Activated CD4-positive, alpha-beta memory T cell treated with anti-CD3 and anti-CD28 coated beads, Interleukin-2, amount 10 ng/mL, durations not matched to agents 7 days and 5 days (primary cell): ENCODE measurements around the gene WDFY2. TPM values are rescaled to one million over a fixed set of nuclear protein-coding genes. Genes with fewer than 3 reads are reported as not detected.

ENCODE experiments used
- CTCF ChIA-PET: fragments of 350-600 bp; sonication (Branson Sonifier 250); formaldehyde crosslinking; loops from one replicate; lab custom pipeline; 2021; ENCODE audit warnings: antibody characterized with exemption, inconsistent platforms; lab: Charles Lee
- POLR2A ChIA-PET: fragments of 350-600 bp; sonication (Branson Sonifier 250); formaldehyde crosslinking; loops from one replicate; lab custom pipeline; 2021; ENCODE audit warnings: antibody characterized with exemption; lab: Charles Lee
- DNase-seq: peaks from one replicate; pipeline ENCODE4 v3.0.0-alpha.2; 2020
- H3K27ac Mint-ChIP-seq: one replicate; pipeline ENCODE4 v1.8.0; 2021; ENCODE audit warnings: mild to moderate bottlenecking, mixed read lengths
- H3K27me3 Mint-ChIP-seq: one replicate; pipeline ENCODE4 v1.8.0; 2021; ENCODE audit warnings: mixed read lengths
- H3K36me3 Mint-ChIP-seq: one replicate; pipeline ENCODE4 v1.8.0; 2021; ENCODE audit warnings: low read depth, mixed read lengths
- H3K4me1 Mint-ChIP-seq: one replicate; pipeline ENCODE4 v1.8.0; 2021; ENCODE audit warnings: mixed read lengths
- H3K4me3 Mint-ChIP-seq: one replicate; pipeline ENCODE4 v1.8.0; 2021; ENCODE audit warnings: mild to moderate bottlenecking, mixed read lengths
- H3K9me3 Mint-ChIP-seq: one replicate; pipeline ENCODE4 v1.8.0; 2021; ENCODE audit warnings: mixed read lengths
- total RNA-seq, 2 experiments: library from RNA; stranded (reverse); gene quantifications; one replicate each; pipeline ENCODE4 v1.2.3, GENCODE V29; 2021

The WDFY2 gene
- total RNA-seq, 2 experiments from 2014 or later: 12.2 to 14.1 TPM

DNA sequence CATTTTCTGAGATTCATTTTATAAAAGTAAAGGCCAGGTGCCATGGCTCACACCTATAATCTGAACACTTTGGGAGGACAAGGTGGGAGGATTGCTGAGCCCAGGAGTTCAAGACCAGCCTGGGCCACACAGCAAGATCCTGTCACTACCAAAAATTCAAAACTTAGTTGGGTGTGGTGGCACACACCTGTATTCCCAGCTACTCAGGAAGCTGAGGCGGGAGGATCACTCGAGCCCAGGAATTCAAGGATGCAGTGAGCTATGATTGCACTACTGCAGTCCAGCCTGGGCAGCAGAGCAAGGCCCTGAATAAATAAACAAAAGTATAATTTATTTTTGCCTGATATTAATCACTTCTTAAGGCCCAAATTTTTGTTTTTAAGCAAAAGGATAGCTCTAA, 179.2 kb downstream of the WDFY2 start:
- Mint-ChIP-seq H3K4me1 (peaks cover 23% of the 10 kb centered on the region), H3K36me3 (peaks cover 16% of the 10 kb centered on the region), H3K27me3 (no peaks in the 10 kb centered on the region), H3K27ac (no peak overlapping the region), H3K9me3 (no peaks in the 10 kb centered on the region), H3K4me3 (no peak overlapping the region)
- ChIA-PET POLR2A (interaction anchor here (1.2 to 3.0 kb wide), 4 partner anchors 39 to 311 kb away, joined by 6 to 22 read pairs (median 8); partner anchors contain the start of gene INTS6), CTCF (interaction anchor here (1.0 to 1.5 kb wide), 4 partner anchors 19 to 320 kb away, joined by 3 read pairs; partner anchors contain the start of gene INTS6)
- DNase-seq: no peak

- ChIA-PET CTCF (interaction anchor here (0.8 to 1.5 kb wide), 9 partner anchors 20 to 330 kb away, joined by 3 to 6 read pairs (median 3); no protein-coding TSS in a partner anchor), POLR2A (interaction anchor here (0.7 to 3.0 kb wide), 11 partner anchors 23 to 312 kb away, joined by 3 to 22 read pairs (median 3); partner anchors contain the start of gene INTS6)
- peak; percentile 55 for DNase-seq
- Mint-ChIP-seq H3K9me3 (no peaks in the 10 kb centered on the region), H3K4me1 (peaks cover 23% of the 10 kb centered on the region), H3K36me3 (peaks cover 16% of the 10 kb centered on the region), H3K27ac (peak overlapping the region; percentile 80), H3K27me3 (no peaks in the 10 kb centered on the region), H3K4me3 (peak overlapping the region; percentile 62)
Observed at GRCh38 chr13:51764184-51765141, 180.2 kb downstream of the WDFY2 start.

DNA sequence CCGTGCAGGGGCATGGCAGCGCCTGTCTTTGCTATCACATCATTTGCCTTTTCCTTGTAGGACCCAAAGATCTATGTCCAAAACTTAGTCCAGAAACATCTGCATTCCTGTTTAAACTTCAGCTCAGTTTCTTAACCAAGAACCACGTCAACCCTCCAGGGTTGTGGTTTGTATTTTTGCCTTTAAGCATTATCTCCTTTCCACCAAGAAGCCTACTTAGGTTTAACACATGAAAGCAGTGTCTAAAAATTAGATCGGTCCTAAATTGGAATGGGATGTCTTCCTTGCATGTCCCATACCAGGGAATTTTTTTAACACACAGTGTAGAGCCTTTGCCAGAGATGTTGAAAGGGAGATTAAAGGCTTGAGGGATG, 180.9 kb downstream of the WDFY2 start:
- DNase-seq: no peak
- H3K4me1 Mint-ChIP-seq: peaks cover 23% of the 10 kb centered on the region
- peak overlapping the region; percentile 80 for H3K27ac Mint-ChIP-seq
- H3K36me3 Mint-ChIP-seq: peaks cover 16% of the 10 kb centered on the region
- ChIA-PET CTCF (interaction anchor here (0.9 to 1.2 kb wide), 3 partner anchors 179 to 315 kb away, joined by 3 to 6 read pairs (median 4); no protein-coding TSS in a partner anchor), POLR2A (interaction anchor here (0.7 to 3.0 kb wide), 5 partner anchors 24 to 313 kb away, joined by 3 to 22 read pairs (median 7); partner anchors contain the start of gene INTS6)
- no peaks in the 10 kb centered on the region for H3K9me3 Mint-ChIP-seq
- peak overlapping the region; percentile 62 for H3K4me3 Mint-ChIP-seq
- H3K27me3 Mint-ChIP-seq: no peaks in the 10 kb centered on the region

- peaks cover 23% of the 10 kb centered on the region for H3K4me1 Mint-ChIP-seq
- POLR2A ChIA-PET: no interaction called here
- CTCF ChIA-PET: no interaction called here
- no peak overlapping the region for H3K4me3 Mint-ChIP-seq
- no peaks in the 10 kb centered on the region for H3K9me3 Mint-ChIP-seq
- no peaks in the 10 kb centered on the region for H3K27me3 Mint-ChIP-seq
- H3K36me3 Mint-ChIP-seq: peaks cover 12% of the 10 kb centered on the region
- DNase-seq: no peak
- H3K27ac Mint-ChIP-seq: no peak overlapping the region
Observed at GRCh38 chr13:51767100-51767499, 182.8 kb downstream of the WDFY2 start.

- CTCF ChIA-PET: no interaction called here
- POLR2A ChIA-PET: no interaction called here
- no peak overlapping the region for H3K4me3 Mint-ChIP-seq
- no peak for DNase-seq
- H3K27ac Mint-ChIP-seq: no peak overlapping the region
- H3K9me3 Mint-ChIP-seq: no peaks in the 10 kb centered on the region
- H3K27me3 Mint-ChIP-seq: no peaks in the 10 kb centered on the region
- peaks cover 19% of the 10 kb centered on the region for H3K4me1 Mint-ChIP-seq
- H3K36me3 Mint-ChIP-seq: peaks cover 8% of the 10 kb centered on the region
Observed at GRCh38 chr13:51768378-51768921, 184.2 kb downstream of the WDFY2 start.

- Mint-ChIP-seq H3K36me3 (peaks cover 8% of the 10 kb centered on the region), H3K4me1 (peaks cover 17% of the 10 kb centered on the region), H3K27ac (no peak overlapping the region)
Observed at GRCh38 chr13:51768976-51769375, 184.7 kb downstream of the WDFY2 start.

GRCh38 chr13:51769455-51770127, 185.3 kb downstream of the WDFY2 start:
- no peak overlapping the region for H3K4me3 Mint-ChIP-seq
- no peak for DNase-seq
- H3K4me1 Mint-ChIP-seq: peaks cover 13% of the 10 kb centered on the region
- no peaks in the 10 kb centered on the region for H3K9me3 Mint-ChIP-seq
- CTCF ChIA-PET: interaction anchor here (1.1 kb wide), 1 partner anchor 45 kb away, joined by 3 read pairs; no protein-coding TSS in a partner anchor
- no peaks in the 10 kb centered on the region for H3K27me3 Mint-ChIP-seq
- peaks cover 8% of the 10 kb centered on the region for H3K36me3 Mint-ChIP-seq
- no peak overlapping the region for H3K27ac Mint-ChIP-seq
- POLR2A ChIA-PET: interaction anchor here (1.2 kb wide), 1 partner anchor 184 kb away, joined by 3 read pairs; no protein-coding TSS in a partner anchor

More at GRCh38 chr13:51768976-51769375, 184.7 kb downstream of the WDFY2 start:
- ChIA-PET POLR2A (no interaction called here), CTCF (no interaction called here)
- no peaks in the 10 kb centered on the region for H3K27me3 Mint-ChIP-seq
- H3K4me3 Mint-ChIP-seq: no peak overlapping the region
- H3K9me3 Mint-ChIP-seq: no peaks in the 10 kb centered on the region
- DNase-seq: no peak

GRCh38 chr13:51770160-51770559, 185.9 kb downstream of the WDFY2 start:
- H3K27ac Mint-ChIP-seq: no peak overlapping the region
- no peak for DNase-seq
- no peak overlapping the region for H3K4me3 Mint-ChIP-seq
- ChIA-PET CTCF (interaction anchor here (1.1 kb wide), 1 partner anchor 45 kb away, joined by 3 read pairs; no protein-coding TSS in a partner anchor), POLR2A (interaction anchor here (1.2 kb wide), 1 partner anchor 185 kb away, joined by 3 read pairs; no protein-coding TSS in a partner anchor)
- no peaks in the 10 kb centered on the region for H3K9me3 Mint-ChIP-seq
- peaks cover 7% of the 10 kb centered on the region for H3K4me1 Mint-ChIP-seq
- peaks cover 8% of the 10 kb centered on the region for H3K36me3 Mint-ChIP-seq
- H3K27me3 Mint-ChIP-seq: no peaks in the 10 kb centered on the region

DNA sequence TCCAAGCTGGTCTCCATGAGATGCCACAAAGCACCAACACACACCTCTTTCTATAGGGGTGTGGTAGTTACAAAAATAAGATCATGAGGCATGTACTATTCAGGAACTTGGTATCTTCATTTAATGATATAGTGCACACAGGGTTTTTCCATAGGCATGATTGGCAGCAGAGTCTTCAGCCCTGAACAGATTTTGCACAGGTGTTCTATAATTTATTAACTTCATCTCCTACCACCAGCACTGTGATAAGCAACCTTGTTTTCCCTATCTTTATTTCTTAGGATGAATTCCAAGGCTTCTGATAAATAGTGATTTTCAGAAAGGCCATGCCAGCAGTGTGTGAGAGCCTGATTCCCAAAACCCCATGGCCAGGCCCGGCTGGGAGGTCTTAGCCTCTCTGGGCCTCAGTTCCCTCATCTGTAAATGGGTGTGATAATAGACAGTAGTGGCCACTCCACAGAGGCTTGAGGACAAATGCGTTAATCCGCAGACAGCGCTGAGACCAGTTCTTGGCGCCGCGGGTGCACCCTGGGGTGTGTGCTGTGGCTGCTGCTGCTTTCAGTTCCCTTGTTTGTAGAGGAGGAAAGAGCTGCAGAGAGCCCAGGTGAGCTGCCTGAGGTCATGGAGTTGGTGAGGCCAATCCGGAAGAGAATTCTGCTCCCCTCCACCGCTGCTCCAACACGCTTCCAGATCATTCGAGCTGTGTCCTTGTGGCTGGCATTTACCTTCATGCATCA, 186.6 kb downstream of the WDFY2 start:
- ChIA-PET POLR2A (interaction anchor here (1.2 to 1.5 kb wide), 2 partner anchors 186 to 318 kb away, joined by 3 read pairs; partner anchors contain the start of gene INTS6), CTCF (interaction anchor here (1.1 kb wide), 1 partner anchor 44 kb away, joined by 3 read pairs; no protein-coding TSS in a partner anchor)
- Mint-ChIP-seq H3K9me3 (no peaks in the 10 kb centered on the region), H3K27me3 (no peaks in the 10 kb centered on the region), H3K27ac (no peak overlapping the region), H3K4me3 (no peak overlapping the region), H3K4me1 (peaks cover under 1% of the 10 kb centered on the region), H3K36me3 (peaks cover 4% of the 10 kb centered on the region)
- no peak for DNase-seq

DNA sequence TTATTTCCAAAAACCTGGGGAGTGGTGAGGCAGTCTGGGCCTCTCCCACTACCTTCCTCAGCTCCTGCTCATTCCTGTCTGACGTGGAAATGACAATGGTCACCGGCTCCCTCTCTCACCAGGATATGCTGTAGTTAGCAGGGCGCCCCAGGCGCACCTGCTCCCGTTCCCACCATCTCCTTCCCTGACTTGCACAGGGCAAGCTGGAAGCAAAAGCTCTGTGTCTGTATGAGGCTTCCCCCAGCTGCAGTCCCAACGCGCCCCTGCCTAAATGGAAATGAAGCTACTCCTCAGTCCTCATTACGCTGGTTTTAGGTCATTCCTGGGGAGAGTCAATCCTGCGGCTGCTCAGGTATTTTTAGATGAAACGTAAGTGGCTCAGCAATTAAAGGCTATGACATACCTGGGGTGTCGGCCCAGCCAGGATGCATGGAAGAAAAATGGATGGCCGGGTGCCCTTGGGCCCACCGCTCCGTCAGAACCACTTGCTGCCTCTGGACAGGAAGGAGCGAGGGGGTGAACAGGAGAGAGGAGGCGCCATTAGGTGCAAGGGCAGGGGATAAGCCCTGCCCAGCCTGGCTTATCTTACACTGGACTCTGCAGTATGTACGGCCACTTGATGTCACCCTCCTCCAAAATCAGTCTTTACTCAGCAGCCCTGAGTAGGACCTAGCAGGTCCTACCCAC, 187.3 kb downstream of the WDFY2 start:
- Mint-ChIP-seq H3K36me3 (peaks cover 3% of the 10 kb centered on the region), H3K4me1 (no peaks in the 10 kb centered on the region), H3K9me3 (no peaks in the 10 kb centered on the region), H3K27me3 (no peaks in the 10 kb centered on the region), H3K4me3 (no peak overlapping the region), H3K27ac (no peak overlapping the region)
- DNase-seq: no peak
- CTCF ChIA-PET: no interaction called here
- POLR2A ChIA-PET: interaction anchor here (1.5 kb wide), 1 partner anchor 318 kb away, joined by 3 read pairs; the partner anchor contains the start of gene INTS6

DNA sequence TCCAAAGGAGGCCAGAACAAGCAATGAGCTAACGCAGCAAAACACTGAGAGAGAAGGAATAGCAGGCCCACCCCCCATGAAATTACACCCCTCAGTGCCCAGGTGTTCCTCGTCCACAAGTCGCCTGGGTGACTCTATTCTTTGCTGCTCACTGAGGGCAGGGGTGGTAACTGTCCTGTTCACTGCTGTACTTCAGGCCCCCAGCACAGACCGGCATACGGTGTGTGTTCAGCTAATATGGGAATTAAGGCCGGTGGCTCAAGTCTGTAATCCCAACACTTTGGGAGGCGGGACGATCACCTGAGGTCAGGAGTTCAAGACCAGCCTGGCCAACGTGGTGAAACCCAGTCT, 187.8 kb downstream of the WDFY2 start:
- H3K27me3 Mint-ChIP-seq: no peaks in the 10 kb centered on the region
- H3K4me1 Mint-ChIP-seq: no peaks in the 10 kb centered on the region
- no peak overlapping the region for H3K27ac Mint-ChIP-seq
- ChIA-PET POLR2A (interaction anchor here (1.5 kb wide), 1 partner anchor 319 kb away, joined by 3 read pairs; the partner anchor contains the start of gene INTS6), CTCF (no interaction called here)
- H3K4me3 Mint-ChIP-seq: no peak overlapping the region
- no peak for DNase-seq
- no peaks in the 10 kb centered on the region for H3K9me3 Mint-ChIP-seq
- no peaks in the 10 kb centered on the region for H3K36me3 Mint-ChIP-seq
